Gastroesophageal sphincter (tissue), 4 donors: ENCODE results near the gene OLFML3. TPM values are rescaled to one million over a fixed set of nuclear protein-coding genes. Genes with fewer than 3 reads are reported as not detected.
A peak's percentile ranks its signal among the peaks of the same experiment; 100 is the strongest.

Source experiments
- ATAC-seq: fragments of 150-250 bp; one replicate; pipeline ENCODE4 v1.9.1; 2016; ENCODE audit warnings: mild to moderate bottlenecking, moderate library complexity
- H3K27ac ChIP-seq, 4 donors: fragments of 200-600 bp; sonication (generic) in 3 of 4; 1 replicate in 3 of 4; 2 replicates in 1 of 4; pipeline ENCODE4 v1.5.1; 2016 to 2019
- H3K27me3 ChIP-seq: fragments of 200-600 bp; sonication (generic); one replicate; pipeline ENCODE4 v1.5.1; 2019
- H3K36me3 ChIP-seq, 2 donors: fragments of 200-600 bp; sonication (generic); one replicate each; pipeline ENCODE4 v1.5.1; 2019; ENCODE audit warnings: control low read depth in 1 of 2
- H3K4me1 ChIP-seq, 3 donors: fragments of 200-600 bp; sonication (generic); 1 replicate in 2 of 3; 2 replicates in 1 of 3; pipeline ENCODE4 v1.5.1; 2016 to 2019; ENCODE audit warnings: control low read depth in 2 of 3
- H3K4me3 ChIP-seq, 2 donors: fragments of 200-600 bp; sonication (generic); one replicate each; pipeline ENCODE4 v1.5.1; 2019; ENCODE audit warnings: mild to moderate bottlenecking in 1 of 2, moderate library complexity in 1 of 2
- H3K9me3 ChIP-seq, 3 donors: fragments of 200-600 bp; sonication (generic); one replicate each; pipeline ENCODE4 v1.5.1; 2017 to 2019; ENCODE audit warnings: control low read depth in 2 of 3
- CTCF ChIP-seq, 4 experiments: fragments of 200-600 bp in 2 of 4; fragments of 450-650 bp in 2 of 4; sonication (generic) in 1 of 4; IDR thresholded peaks; one replicate each; pipeline ENCODE4 v1.5.1; 2017 to 2019; ENCODE audit warnings: antibody characterized with exemption in 4 of 4, mild to moderate bottlenecking in 2 of 4, moderate library complexity in 2 of 4
- EP300 ChIP-seq: sonication (generic); formaldehyde crosslinking; IDR thresholded peaks from one replicate; pipeline ENCODE4 v1.6.1; 2017; ENCODE audit warnings: antibody characterized with exemption, mild to moderate bottlenecking
- POLR2A ChIP-seq, 2 donors: fragments of 450-650 bp; IDR thresholded peaks; one replicate each; pipeline ENCODE4 v1.6.1; 2017; ENCODE audit warnings: antibody characterized with exemption in 2 of 2, mild to moderate bottlenecking in 2 of 2, moderate library complexity in 1 of 2
- POLR2AphosphoS5 ChIP-seq: sonication (generic); formaldehyde crosslinking; IDR thresholded peaks from one replicate; pipeline ENCODE4 v1.6.1; 2017; ENCODE audit warnings: antibody characterized with exemption
- WGBS, 2 donors: methylation state at CpG; one replicate each; pipeline ENCODE4 v1.1.5; 2018; ENCODE audit warnings: low coverage in 1 of 2; 5-methylcytosine and 5-hydroxymethylcytosine counted together
- total RNA-seq, 4 donors: library from RNA; depleted of rRNA; stranded (reverse); fragments of >200 nt; gene quantifications; one replicate each; pipeline ENCODE4 v1.1.0, GENCODE V29; 2016

OLFML3 gene
- total RNA-seq, 4 donors from 2014 or later: 62.4 to 155 (median 65.5) TPM

GRCh38 chr1:113938192-113938591, 41.1 kb upstream of the OLFML3 start:
- H3K4me1 ChIP-seq: peaks cover 0 to 79% (median 12%) of the 10 kb centered on the region in 3 donors

GRCh38 chr1:113940365-113941244, 38.7 kb upstream of the OLFML3 start:
- Histone ChIP-seq H3K9me3 (no peaks in the 10 kb centered on the region), H3K4me1 (peaks cover 0 to 70% (median 9%) of the 10 kb centered on the region in 3 donors), H3K36me3 (peaks cover 0 to 24% of the 10 kb centered on the region in 2 donors), H3K27ac (no peak overlapping the region), H3K27me3 (no peaks in the 10 kb centered on the region), H3K4me3 (no peak overlapping the region)
- ATAC-seq: no peak
- WGBS, 2 donors: 76 to 89% methylated on average over 10 to 12 of the region's 16 CpGs
- TF ChIP-seq EP300 (no peak), POLR2AphosphoS5 (no peak), CTCF (IDR thresholded peaks at IDR 0.05) (no peak), POLR2A (IDR thresholded peaks at IDR 0.05) (no peak)

More at GRCh38 chr1:113938192-113938591, 41.1 kb upstream of the OLFML3 start:
- no peak for TF ChIP-seq POLR2A (IDR thresholded peaks at IDR 0.05)
- H3K27ac ChIP-seq: no peak overlapping the region
- 11 to 69% methylated on average over 1 to 2 of the region's 5 CpGs for WGBS, 2 donors
- H3K36me3 ChIP-seq: peaks cover 0 to 20% of the 10 kb centered on the region in 2 donors
- no peak overlapping the region for H3K4me3 ChIP-seq
- no peaks in the 10 kb centered on the region for H3K27me3 ChIP-seq
- no peak for ATAC-seq
- no peaks in the 10 kb centered on the region for H3K9me3 ChIP-seq

DNA sequence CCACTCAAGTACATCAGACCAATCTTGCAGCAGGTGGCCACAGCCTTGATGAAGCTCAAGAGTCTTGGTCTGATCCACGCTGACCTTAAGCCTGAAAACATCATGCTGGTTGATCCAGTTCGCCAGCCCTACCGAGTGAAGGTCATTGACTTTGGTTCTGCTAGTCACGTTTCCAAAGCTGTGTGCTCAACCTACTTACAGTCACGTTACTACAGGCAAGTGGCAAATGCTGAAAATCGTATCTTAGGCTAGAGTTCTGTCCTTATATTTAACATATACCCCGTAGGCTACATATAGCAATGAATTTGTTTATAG, 38.1 kb upstream of the OLFML3 start:
- H3K36me3 ChIP-seq: peaks cover 0 to 24% of the 10 kb centered on the region in 2 donors
- H3K27me3 ChIP-seq: no peaks in the 10 kb centered on the region
- TF ChIP-seq POLR2A (IDR thresholded peaks at IDR 0.05) (no peak), EP300 (no peak), CTCF (IDR thresholded peaks at IDR 0.05) (no peak), POLR2AphosphoS5 (no peak)
- H3K4me3 ChIP-seq: no peak overlapping the region
- H3K27ac ChIP-seq: no peak overlapping the region
- H3K4me1 ChIP-seq: peaks cover 0 to 73% (median 13%) of the 10 kb centered on the region in 3 donors
- H3K9me3 ChIP-seq: no peaks in the 10 kb centered on the region
- no peak for ATAC-seq
- 66 to 81% methylated on average over 5 to 7 of the region's 7 CpGs for WGBS, 2 donors

- H3K36me3 ChIP-seq: peaks cover 0 to 24% of the 10 kb centered on the region in 2 donors
- no peak overlapping the region for H3K27ac ChIP-seq
- H3K4me3 ChIP-seq: no peak overlapping the region
- H3K9me3 ChIP-seq: no peaks in the 10 kb centered on the region
- ATAC-seq: no peak
- H3K27me3 ChIP-seq: no peaks in the 10 kb centered on the region
- peaks cover 0 to 74% (median 25%) of the 10 kb centered on the region in 3 donors for H3K4me1 ChIP-seq
- TF ChIP-seq POLR2AphosphoS5: no peak
- no peak for TF ChIP-seq CTCF (IDR thresholded peaks at IDR 0.05)
Observed at GRCh38 chr1:113942527-113942926, 36.7 kb upstream of the OLFML3 start.

DNA sequence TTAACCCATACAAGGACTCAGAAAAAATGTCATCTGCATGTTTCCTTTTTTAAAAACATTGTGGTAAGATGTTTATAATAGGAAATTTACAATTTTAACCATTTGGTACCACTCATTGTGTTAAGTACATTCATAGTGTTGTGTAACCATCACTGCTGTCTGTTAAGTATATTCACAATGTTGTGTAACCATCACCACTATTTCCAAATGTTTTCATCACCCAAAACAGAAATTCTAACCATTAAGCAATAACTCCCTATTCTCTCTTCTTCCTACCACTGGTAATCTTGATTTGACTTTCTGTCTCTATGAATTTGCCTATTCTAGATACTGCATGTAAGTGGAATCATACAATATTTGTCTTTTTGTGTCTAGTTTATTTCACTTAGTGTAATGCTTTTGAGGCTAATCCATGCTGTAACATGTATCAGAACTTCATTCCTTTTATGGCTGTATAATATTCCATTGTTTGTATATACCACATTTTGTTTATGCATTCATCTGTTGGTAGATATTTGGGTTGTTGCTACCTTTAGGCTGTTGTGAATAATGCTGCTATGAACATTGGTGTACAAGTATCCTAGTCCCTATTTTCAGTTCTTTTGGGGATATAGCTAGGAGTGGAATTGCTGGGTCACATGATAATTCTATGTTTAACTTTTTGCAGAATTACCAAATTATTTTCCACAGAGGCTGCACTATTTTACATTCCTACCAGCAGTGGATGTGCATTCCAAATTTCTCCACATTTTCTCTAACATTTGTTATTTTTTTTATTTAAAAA, 36.1 kb upstream of the OLFML3 start:
- TF ChIP-seq CTCF (IDR thresholded peaks at IDR 0.05) (no peak), POLR2AphosphoS5 (no peak), EP300 (no peak), POLR2A (IDR thresholded peaks at IDR 0.05) (no peak)
- ATAC-seq: peak; percentile 75
- Histone ChIP-seq H3K4me1 (peaks cover 0 to 74% (median 27%) of the 10 kb centered on the region in 3 donors), H3K9me3 (no peaks in the 10 kb centered on the region), H3K27me3 (no peaks in the 10 kb centered on the region), H3K27ac (no peak overlapping the region), H3K36me3 (peaks cover 0 to 24% of the 10 kb centered on the region in 2 donors), H3K4me3 (no peak overlapping the region)
